ENCODE data around the gene SLC16A7. TPM values are rescaled to one million over a fixed set of nuclear protein-coding genes. Genes with fewer than 3 reads are reported as not detected.

Gene SLC16A7
- total and polyA plus RNA-seq, 2 donors from 2014 or later: 6.4 to 33.9 TPM

DNA sequence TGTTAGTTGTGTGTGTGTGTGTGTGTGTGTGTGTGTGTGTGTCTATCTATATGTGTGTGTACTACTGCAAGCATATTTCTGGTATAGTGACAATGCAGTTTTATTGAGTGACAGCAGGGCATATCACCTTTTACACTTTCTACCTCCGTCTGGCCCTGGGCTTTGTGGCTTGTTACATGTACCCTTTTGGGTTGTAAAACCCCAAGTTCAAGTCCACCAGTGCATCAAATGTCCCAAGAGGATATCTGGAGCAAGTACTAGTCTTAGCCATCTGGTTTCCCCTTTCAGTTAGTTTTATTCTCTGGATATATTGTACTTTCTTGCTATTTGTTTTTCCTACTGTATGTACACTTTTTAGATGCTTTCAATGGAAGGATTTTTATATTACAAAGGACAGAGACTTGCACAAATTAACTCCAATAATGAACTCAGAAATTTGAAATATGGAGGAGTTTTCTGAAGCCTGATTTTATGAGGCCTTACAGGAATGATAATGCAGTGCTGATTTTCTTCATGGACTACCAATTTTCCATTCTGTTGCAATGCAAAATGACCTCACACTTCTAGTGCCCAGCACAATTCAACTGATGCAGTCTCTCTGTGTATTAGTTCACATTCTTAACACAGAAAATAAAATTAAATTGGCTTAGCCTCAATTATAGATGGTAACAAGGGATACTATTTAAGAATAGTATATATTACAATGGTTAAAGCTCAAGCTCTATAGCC is 29.1 kb downstream of the SLC16A7 start:
- H3K9ac ChIP-seq (ENCODE audit: low read length in 3 of 3): no peak overlapping the region
- H3K27ac ChIP-seq (ENCODE audit: low read depth in 2 of 2, low read length in 2 of 2): peak overlapping the region in 1 of 2 donors; percentile 1
- no peaks in the 10 kb centered on the region for H3K36me3 ChIP-seq (ENCODE audit: control insufficient read depth in 2 of 3, insufficient read depth in 3 of 3, low read length in 3 of 3)
- no peaks in the 10 kb centered on the region for H3K9me3 ChIP-seq (ENCODE audit: control insufficient read depth in 2 of 3, insufficient read depth in 1 of 3, low read length in 3 of 3)
- TF ChIP-seq, protein P1, sequence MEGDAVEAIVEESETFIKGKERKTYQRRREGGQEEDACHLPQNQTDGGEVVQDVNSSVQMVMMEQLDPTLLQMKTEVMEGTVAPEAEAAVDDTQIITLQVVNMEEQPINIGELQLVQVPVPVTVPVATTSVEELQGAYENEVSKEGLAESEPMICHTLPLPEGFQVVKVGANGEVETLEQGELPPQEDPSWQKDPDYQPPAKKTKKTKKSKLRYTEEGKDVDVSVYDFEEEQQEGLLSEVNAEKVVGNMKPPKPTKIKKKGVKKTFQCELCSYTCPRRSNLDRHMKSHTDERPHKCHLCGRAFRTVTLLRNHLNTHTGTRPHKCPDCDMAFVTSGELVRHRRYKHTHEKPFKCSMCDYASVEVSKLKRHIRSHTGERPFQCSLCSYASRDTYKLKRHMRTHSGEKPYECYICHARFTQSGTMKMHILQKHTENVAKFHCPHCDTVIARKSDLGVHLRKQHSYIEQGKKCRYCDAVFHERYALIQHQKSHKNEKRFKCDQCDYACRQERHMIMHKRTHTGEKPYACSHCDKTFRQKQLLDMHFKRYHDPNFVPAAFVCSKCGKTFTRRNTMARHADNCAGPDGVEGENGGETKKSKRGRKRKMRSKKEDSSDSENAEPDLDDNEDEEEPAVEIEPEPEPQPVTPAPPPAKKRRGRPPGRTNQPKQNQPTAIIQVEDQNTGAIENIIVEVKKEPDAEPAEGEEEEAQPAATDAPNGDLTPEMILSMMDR (IDR thresholded peaks at IDR 0.05; ENCODE audit: borderline replicate concordance, extremely low read depth, insufficient read depth): no peak
- H3K4me3 ChIP-seq (ENCODE audit: low read length in 3 of 3): no peak overlapping the region
- H3K27me3 ChIP-seq (ENCODE audit: control insufficient read depth, insufficient read depth, low read length): no peaks in the 10 kb centered on the region
- DNase-seq: no peak
- intact Hi-C loops (cut with DNase I): no loop called here
- FAIRE-seq: no peak
- peaks cover 0 to 9% (median 0%) of the 10 kb centered on the region in 3 donors for H3K4me1 ChIP-seq (ENCODE audit: control insufficient read depth in 2 of 3, insufficient read depth in 2 of 3, low read depth in 1 of 3, low read length in 3 of 3)

DNA sequence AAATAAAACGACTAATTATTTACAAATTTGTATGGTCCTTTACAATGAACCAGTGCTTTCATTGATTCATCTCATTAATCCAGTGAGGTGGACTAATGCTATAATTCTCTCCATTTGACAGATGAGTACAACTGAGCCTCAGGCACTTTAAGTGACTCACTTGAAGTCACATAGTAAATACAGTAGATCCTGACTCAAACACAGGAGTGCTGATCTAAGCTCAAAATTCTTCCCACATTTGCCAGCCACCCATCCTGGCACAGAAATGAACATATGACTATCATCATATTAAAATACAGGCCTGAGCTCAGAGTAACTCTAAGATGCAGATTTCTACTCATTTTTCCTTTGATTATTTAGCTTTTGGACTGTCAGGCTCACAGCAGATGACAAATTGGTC is 30.6 kb downstream of the SLC16A7 start:
- H3K4me3 ChIP-seq (ENCODE audit: low read length in 3 of 3): no peak overlapping the region
- peak overlapping the region in 1 of 2 donors; percentile 28 for H3K27ac ChIP-seq (ENCODE audit: low read depth in 2 of 2, low read length in 2 of 2)
- no peaks in the 10 kb centered on the region for H3K9me3 ChIP-seq (ENCODE audit: control insufficient read depth in 2 of 3, insufficient read depth in 1 of 3, low read length in 3 of 3)
- TF ChIP-seq, protein P1 (IDR thresholded peaks at IDR 0.05; ENCODE audit: borderline replicate concordance, extremely low read depth, insufficient read depth): no peak
- peak in 1 of 5 donors; percentile 2 for DNase-seq
- intact Hi-C loops (cut with DNase I): no loop called here
- no peak for FAIRE-seq
- no peak overlapping the region for H3K9ac ChIP-seq (ENCODE audit: low read length in 3 of 3)
- no peaks in the 10 kb centered on the region for H3K27me3 ChIP-seq (ENCODE audit: control insufficient read depth, insufficient read depth, low read length)
- H3K4me1 ChIP-seq (ENCODE audit: control insufficient read depth in 2 of 3, insufficient read depth in 2 of 3, low read depth in 1 of 3, low read length in 3 of 3): peaks cover 0 to 6% (median 0%) of the 10 kb centered on the region in 3 donors
- H3K36me3 ChIP-seq (ENCODE audit: control insufficient read depth in 2 of 3, insufficient read depth in 3 of 3, low read length in 3 of 3): no peaks in the 10 kb centered on the region

DNA sequence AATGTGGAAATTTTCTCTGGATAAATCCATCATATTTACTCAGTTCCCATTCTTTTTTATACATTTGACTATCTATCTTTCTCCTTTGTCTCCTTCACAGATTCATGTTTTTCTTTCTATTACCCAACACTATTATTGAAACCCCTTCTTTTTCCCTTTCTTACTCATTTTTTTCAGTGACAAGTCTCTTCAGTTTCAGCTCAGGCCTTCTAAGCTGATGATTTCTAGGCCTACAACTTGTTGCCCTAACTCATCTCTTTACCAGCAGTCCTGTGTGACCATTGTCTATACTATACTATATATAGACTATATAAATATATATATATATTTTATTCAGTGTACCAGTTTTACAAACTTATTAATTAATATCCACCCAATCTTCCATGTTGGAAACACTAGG is 31.8 kb downstream of the SLC16A7 start:
- Histone ChIP-seq H3K9ac (ENCODE audit: low read length in 3 of 3) (no peak overlapping the region), H3K4me1 (ENCODE audit: control insufficient read depth in 2 of 3, insufficient read depth in 2 of 3, low read depth in 1 of 3, low read length in 3 of 3) (peaks cover 0 to 6% (median 0%) of the 10 kb centered on the region in 3 donors), H3K4me3 (ENCODE audit: low read length in 3 of 3) (no peak overlapping the region), H3K27me3 (ENCODE audit: control insufficient read depth, insufficient read depth, low read length) (no peaks in the 10 kb centered on the region), H3K9me3 (ENCODE audit: control insufficient read depth in 2 of 3, insufficient read depth in 1 of 3, low read length in 3 of 3) (no peaks in the 10 kb centered on the region), H3K36me3 (ENCODE audit: control insufficient read depth in 2 of 3, insufficient read depth in 3 of 3, low read length in 3 of 3) (no peaks in the 10 kb centered on the region), H3K27ac (ENCODE audit: low read depth in 2 of 2, low read length in 2 of 2) (no peak overlapping the region)
- FAIRE-seq (no peak), DNase-seq (no peak)
- intact Hi-C loops (cut with DNase I): no loop called here
- TF ChIP-seq, protein P1 (IDR thresholded peaks at IDR 0.05; ENCODE audit: borderline replicate concordance, extremely low read depth, insufficient read depth): no peak
